OCI-LY3 (cell line): Measurements from ENCODE around the gene TEPSIN.

Experiments
- H2AFZ ChIP-seq: fragments of 200-600, 300-600 bp; shearing (Covaris generic); 2 replicates; pipeline ENCODE4 v1.6.0; 2014; ENCODE audit warnings: antibody characterized with exemption, low read depth, low read length
- H3K27ac ChIP-seq: fragments of 200-600, 300-600 bp; sonication (generic); 2 replicates; pipeline ENCODE4 v1.5.1; 2014; ENCODE audit warnings: mild to moderate bottlenecking, low read length, moderate library complexity, mixed read lengths
- H3K27me3 ChIP-seq: fragments of 200-600, 300-600 bp; sonication (generic); 2 replicates; pipeline ENCODE4 v1.6.1; 2014; ENCODE audit warnings: low read depth, low read length, mixed read lengths
- H3K36me3 ChIP-seq: fragments of 200-600, 300-600 bp; sonication (generic); replicated peaks from 2 replicates; pipeline ENCODE3; 2014; ENCODE audit warnings: low read depth, low read length, mixed read lengths
- H3K4me1 ChIP-seq: fragments of 300-600, 200-600 bp; sonication (generic); 2 replicates; pipeline ENCODE4 v1.6.1; 2014; ENCODE audit warnings: low read length, mixed read lengths
- H3K4me2 ChIP-seq: fragments of 200-600, 300-600 bp; sonication (generic); 2 replicates; pipeline ENCODE4 v1.6.1; 2014; ENCODE audit warnings: low read length, mixed read lengths
- H3K4me3 ChIP-seq: fragments of 300-600, 200-600 bp; sonication (generic); 2 replicates; pipeline ENCODE4 v1.5.1; 2014; ENCODE audit warnings: antibody characterized with exemption, mild to moderate bottlenecking, low read length, moderate library complexity
- H3K79me2 ChIP-seq: fragments of 300-600, 200-600 bp; shearing (Covaris generic); 2 replicates; pipeline ENCODE4 v1.6.1; 2014; ENCODE audit warnings: mild to moderate bottlenecking, low read length, mixed read lengths
- H3K9ac ChIP-seq: fragments of 300-600, 200-600 bp; shearing (Covaris generic); 2 replicates; pipeline ENCODE4 v1.6.0; 2014; ENCODE audit warnings: mild to moderate bottlenecking, low read length, moderate library complexity
- H3K9me3 ChIP-seq: fragments of 200-600, 300-600 bp; shearing (Covaris generic); 2 replicates; pipeline ENCODE4 v1.6.1; 2014; ENCODE audit warnings: low read length, mixed read lengths; ENCODE audit not compliant: insufficient read depth
- H4K20me1 ChIP-seq: fragments of 200-600, 300-600 bp; sonication (generic); 2 replicates; pipeline ENCODE4 v1.6.1; 2016; ENCODE audit warnings: low read length, mixed read lengths; ENCODE audit not compliant: insufficient read depth
- EZH2phosphoT487 ChIP-seq: fragments of 200-600 bp; shearing (Covaris generic); IDR thresholded peaks from 2 replicates; pipeline ENCODE4 v1.6.1; 2018; ENCODE audit warnings: antibody characterized with exemption, mixed run types, low read depth
- TF ChIP-seq, protein P1 (sequence below): fragments of 200-600, 300-600 bp; sonication (generic); IDR thresholded peaks from 2 replicates; pipeline ENCODE4 v1.5.1; 2014; ENCODE audit warnings: antibody characterized with exemption, low read length, low read depth

TEPSIN gene

DNA sequence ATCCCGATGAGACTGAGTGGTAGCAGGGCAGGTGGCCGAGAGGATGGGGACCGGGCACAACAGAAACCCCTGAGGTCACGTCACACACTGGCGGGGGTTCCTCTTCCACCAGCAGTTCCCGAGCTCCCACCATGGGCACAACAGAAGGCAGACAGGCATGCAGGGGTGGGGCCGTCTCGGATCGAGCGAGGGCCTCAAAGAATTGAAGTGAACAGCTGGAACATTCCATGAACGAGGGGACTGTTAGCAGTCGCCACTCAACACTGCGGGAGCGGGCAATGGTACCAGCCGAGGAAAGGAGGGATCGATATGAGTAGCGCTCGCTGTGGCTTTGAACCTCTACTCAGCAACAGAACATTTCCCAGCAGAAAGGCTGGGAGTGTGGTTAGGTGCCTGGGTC, 21.4 kb downstream of the TEPSIN start:
- Histone ChIP-seq H3K4me1 (peaks cover 8% of the 10 kb centered on the region; the same call in 1 of the 2 replicates), H3K27ac (no peak overlapping the region), H3K9me3 (no peaks in the 10 kb centered on the region), H3K4me2 (no peak overlapping the region), H3K27me3 (no peaks in the 10 kb centered on the region), H3K36me3 (no peaks in the 10 kb centered on the region), H3K79me2 (peaks cover 13% of the 10 kb centered on the region), H3K9ac (no peak overlapping the region), H4K20me1 (no peaks in the 10 kb centered on the region), H2AFZ (no peak overlapping the region), H3K4me3 (no peak overlapping the region)
- TF ChIP-seq, protein P1, sequence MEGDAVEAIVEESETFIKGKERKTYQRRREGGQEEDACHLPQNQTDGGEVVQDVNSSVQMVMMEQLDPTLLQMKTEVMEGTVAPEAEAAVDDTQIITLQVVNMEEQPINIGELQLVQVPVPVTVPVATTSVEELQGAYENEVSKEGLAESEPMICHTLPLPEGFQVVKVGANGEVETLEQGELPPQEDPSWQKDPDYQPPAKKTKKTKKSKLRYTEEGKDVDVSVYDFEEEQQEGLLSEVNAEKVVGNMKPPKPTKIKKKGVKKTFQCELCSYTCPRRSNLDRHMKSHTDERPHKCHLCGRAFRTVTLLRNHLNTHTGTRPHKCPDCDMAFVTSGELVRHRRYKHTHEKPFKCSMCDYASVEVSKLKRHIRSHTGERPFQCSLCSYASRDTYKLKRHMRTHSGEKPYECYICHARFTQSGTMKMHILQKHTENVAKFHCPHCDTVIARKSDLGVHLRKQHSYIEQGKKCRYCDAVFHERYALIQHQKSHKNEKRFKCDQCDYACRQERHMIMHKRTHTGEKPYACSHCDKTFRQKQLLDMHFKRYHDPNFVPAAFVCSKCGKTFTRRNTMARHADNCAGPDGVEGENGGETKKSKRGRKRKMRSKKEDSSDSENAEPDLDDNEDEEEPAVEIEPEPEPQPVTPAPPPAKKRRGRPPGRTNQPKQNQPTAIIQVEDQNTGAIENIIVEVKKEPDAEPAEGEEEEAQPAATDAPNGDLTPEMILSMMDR = no peak
- no peak for TF ChIP-seq EZH2phosphoT487

DNA sequence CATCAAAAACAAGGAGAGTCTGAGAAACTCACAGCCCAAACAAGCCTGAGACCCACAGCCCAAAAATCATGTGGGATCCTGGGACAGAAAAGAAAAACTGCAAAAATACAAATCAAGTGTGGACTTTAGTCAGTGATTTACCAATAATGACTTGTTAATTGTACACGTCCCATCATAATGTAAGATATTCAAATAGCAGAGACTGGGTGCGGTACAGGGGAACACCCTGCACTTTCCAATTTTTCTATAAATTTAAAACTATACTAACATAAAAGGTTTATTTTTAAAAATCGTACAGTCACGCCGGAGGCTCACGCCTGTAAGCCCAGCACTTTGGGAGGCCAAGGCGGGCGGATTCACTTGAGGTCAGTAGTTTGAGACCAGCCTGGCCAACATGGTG, 24.9 kb downstream of the TEPSIN start:
- no peak overlapping the region for H3K4me3 ChIP-seq
- no peaks in the 10 kb centered on the region for H3K79me2 ChIP-seq
- no peak overlapping the region for H2AFZ ChIP-seq
- H4K20me1 ChIP-seq = no peaks in the 10 kb centered on the region
- H3K27ac ChIP-seq = no peak overlapping the region
- no peaks in the 10 kb centered on the region for H3K27me3 ChIP-seq
- H3K9me3 ChIP-seq = no peaks in the 10 kb centered on the region
- H3K36me3 ChIP-seq = no peaks in the 10 kb centered on the region
- no peaks in the 10 kb centered on the region for H3K4me1 ChIP-seq
- TF ChIP-seq, protein P1 = no peak
- TF ChIP-seq EZH2phosphoT487 = no peak
- no peak overlapping the region for H3K4me2 ChIP-seq
- no peak overlapping the region for H3K9ac ChIP-seq

DNA sequence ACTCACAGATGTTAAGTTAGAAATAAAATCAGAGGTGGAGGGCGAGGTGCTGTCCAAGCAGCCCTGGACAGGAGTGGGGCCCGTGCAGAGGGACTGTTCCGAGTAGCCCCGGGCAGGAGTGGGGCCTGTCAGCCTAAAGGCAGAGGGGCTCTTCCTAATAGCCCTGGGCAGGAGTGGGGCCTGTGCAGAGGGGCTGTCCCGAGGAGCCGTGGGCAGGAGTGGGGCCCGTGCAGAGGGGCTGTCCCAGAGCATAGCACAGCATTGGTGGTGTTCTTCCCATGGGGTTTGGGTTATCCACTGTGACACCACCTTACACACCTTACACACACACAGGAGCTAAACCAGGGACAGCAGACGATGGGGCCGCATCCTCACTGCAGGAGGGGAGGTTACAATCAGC, 26.5 kb downstream of the TEPSIN start:
- Histone ChIP-seq H3K27me3 (no peaks in the 10 kb centered on the region), H3K27ac (no peak overlapping the region), H3K9me3 (no peaks in the 10 kb centered on the region), H3K4me1 (no peaks in the 10 kb centered on the region; the same call in 1 of the 2 replicates), H2AFZ (no peak overlapping the region), H3K9ac (no peak overlapping the region), H3K36me3 (no peaks in the 10 kb centered on the region), H4K20me1 (no peaks in the 10 kb centered on the region), H3K4me2 (no peak overlapping the region), H3K79me2 (no peaks in the 10 kb centered on the region), H3K4me3 (no peak overlapping the region)
- TF ChIP-seq, protein P1 = no peak
- TF ChIP-seq EZH2phosphoT487 = no peak

DNA sequence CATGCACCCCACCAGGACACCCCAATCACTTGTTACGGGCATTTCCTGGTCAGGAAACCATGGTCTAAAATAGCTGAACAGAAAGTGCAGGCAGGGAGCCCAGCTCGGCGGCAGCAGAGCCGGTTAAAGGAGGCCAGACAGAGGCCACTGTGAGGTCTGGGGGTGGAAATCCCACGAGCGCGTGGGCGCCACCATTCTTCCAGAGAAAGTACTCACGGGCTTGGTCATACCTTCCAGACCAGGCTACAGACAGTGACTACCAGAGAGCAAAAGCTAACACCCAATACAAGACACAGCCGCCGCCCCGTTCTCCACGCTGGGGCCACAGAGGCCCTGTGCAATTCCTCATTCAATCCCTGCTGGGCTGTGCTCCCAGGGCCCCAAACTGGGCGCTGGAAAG, 28.0 kb downstream of the TEPSIN start:
- H3K4me1 ChIP-seq = no peaks in the 10 kb centered on the region; the same call in 1 of the 2 replicates
- no peak overlapping the region for H3K4me3 ChIP-seq
- H3K9me3 ChIP-seq = no peaks in the 10 kb centered on the region
- H3K27ac ChIP-seq = no peak overlapping the region
- no peaks in the 10 kb centered on the region for H4K20me1 ChIP-seq
- H3K36me3 ChIP-seq = no peaks in the 10 kb centered on the region
- H3K27me3 ChIP-seq = no peaks in the 10 kb centered on the region
- TF ChIP-seq, protein P1 = no peak
- TF ChIP-seq EZH2phosphoT487 = no peak
- no peaks in the 10 kb centered on the region for H3K79me2 ChIP-seq
- no peak overlapping the region for H3K4me2 ChIP-seq
- H2AFZ ChIP-seq = no peak overlapping the region
- no peak overlapping the region for H3K9ac ChIP-seq
